Central memory CD8-positive, alpha-beta T cell (primary cell): ENCODE measurements around the gene SLC16A6.
"Not testable (repeated sequence)": the region's sequence is repeated elsewhere in the genome, so short reads cannot be mapped to it uniquely, and the experiment has no call there.

Experiments
- ATAC-seq: fragments of 150-1000 bp; cut with Tn5 transposase; replicated peaks from 2 replicates; pipeline ENCODE4 v1.10.0; 2022; ENCODE audit warnings: mild to moderate bottlenecking, moderate FRiP score, moderate number of reproducible peaks; ENCODE audit not compliant: poor library complexity, severe bottlenecking; ENCODE audit errors: extremely low read depth
- DNase-seq, 2 donors: peaks; one replicate each; pipeline ENCODE4 v3.0.0; 2021; ENCODE audit warnings: low spot score in 2 of 2
- H3K27ac Mint-ChIP-seq: one replicate; pipeline ENCODE4 v1.8.0; 2022; ENCODE audit warnings: low read depth, mild to moderate bottlenecking, moderate library complexity, mixed read lengths
- H3K27me3 Mint-ChIP-seq: one replicate; pipeline ENCODE4 v1.8.0; 2022; ENCODE audit warnings: mixed read lengths
- H3K36me3 Mint-ChIP-seq: one replicate; pipeline ENCODE4 v1.8.0; 2022; ENCODE audit warnings: mild to moderate bottlenecking, moderate library complexity, mixed read lengths; ENCODE audit not compliant: insufficient read depth
- H3K4me1 Mint-ChIP-seq: one replicate; pipeline ENCODE4 v1.8.0; 2022; ENCODE audit warnings: mixed read lengths
- H3K4me3 Mint-ChIP-seq: one replicate; pipeline ENCODE4 v1.8.0; 2022; ENCODE audit warnings: mild to moderate bottlenecking, moderate library complexity, mixed read lengths
- H3K9me3 Mint-ChIP-seq: one replicate; pipeline ENCODE4 v1.8.0; 2022; ENCODE audit warnings: mixed read lengths

Gene SLC16A6

DNA sequence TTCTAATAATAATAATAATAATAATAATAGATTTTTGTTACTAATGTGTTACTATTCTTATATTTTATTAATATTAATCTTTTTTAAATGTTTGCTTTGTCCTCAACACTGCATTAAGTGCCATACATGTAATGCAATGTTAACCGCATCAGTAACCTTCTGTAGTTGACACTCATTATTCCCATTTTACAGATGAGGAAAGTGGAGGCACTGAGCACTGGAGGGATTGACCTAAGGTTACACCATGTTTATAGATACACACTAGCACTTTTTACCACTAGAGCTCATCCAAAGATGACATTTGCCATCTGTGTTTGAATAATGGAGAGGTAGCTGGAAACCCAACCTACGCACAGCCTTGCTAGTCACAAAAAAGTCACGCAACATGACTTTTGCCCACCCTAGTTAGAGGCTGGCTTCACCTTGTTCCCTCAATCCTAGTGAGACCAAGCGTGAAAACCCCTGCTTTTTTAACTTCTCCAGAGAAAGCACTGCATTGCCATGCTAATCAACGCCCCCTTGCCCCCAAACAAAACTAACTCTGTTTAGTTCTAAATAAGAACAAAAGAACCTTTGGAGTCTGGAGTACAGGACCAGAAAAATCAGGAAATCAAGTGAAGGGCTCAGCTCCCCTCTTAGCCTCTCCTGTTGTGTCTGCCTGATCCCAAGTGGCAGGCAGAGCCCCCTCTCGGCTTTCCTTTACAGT is 2.7 kb upstream of the SLC16A6 start:
- H3K27me3 Mint-ChIP-seq = no peaks in the 10 kb centered on the region
- H3K9me3 Mint-ChIP-seq = no peaks in the 10 kb centered on the region
- no peak overlapping the region for H3K27ac Mint-ChIP-seq
- peaks cover 26% of the 10 kb centered on the region for H3K36me3 Mint-ChIP-seq
- no peak overlapping the region for H3K4me3 Mint-ChIP-seq
- DNase-seq = no peak
- no peak for ATAC-seq
- H3K4me1 Mint-ChIP-seq = peaks cover 56% of the 10 kb centered on the region

GRCh38 chr17:68292689-68293040 is 1.7 kb upstream of the SLC16A6 start:
- ATAC-seq (no peak), DNase-seq (no peak)
- Mint-ChIP-seq H3K27ac (peak overlapping the region; percentile 91), H3K4me3 (peak overlapping the region; percentile 99), H3K9me3 (no peaks in the 10 kb centered on the region), H3K36me3 (peaks cover 26% of the 10 kb centered on the region), H3K4me1 (peaks cover 63% of the 10 kb centered on the region), H3K27me3 (no peaks in the 10 kb centered on the region)

GRCh38 chr17:68291836-68292688 is 1.1 kb upstream of the SLC16A6 start:
- Mint-ChIP-seq H3K27ac (peak overlapping the region; percentile 91), H3K9me3 (no peaks in the 10 kb centered on the region), H3K36me3 (peaks cover 24% of the 10 kb centered on the region), H3K27me3 (no peaks in the 10 kb centered on the region), H3K4me1 (peaks cover 64% of the 10 kb centered on the region), H3K4me3 (peak overlapping the region; percentile 99)
- ATAC-seq (peak; percentile 73), DNase-seq (peak; percentile 86 to 97)

DNA sequence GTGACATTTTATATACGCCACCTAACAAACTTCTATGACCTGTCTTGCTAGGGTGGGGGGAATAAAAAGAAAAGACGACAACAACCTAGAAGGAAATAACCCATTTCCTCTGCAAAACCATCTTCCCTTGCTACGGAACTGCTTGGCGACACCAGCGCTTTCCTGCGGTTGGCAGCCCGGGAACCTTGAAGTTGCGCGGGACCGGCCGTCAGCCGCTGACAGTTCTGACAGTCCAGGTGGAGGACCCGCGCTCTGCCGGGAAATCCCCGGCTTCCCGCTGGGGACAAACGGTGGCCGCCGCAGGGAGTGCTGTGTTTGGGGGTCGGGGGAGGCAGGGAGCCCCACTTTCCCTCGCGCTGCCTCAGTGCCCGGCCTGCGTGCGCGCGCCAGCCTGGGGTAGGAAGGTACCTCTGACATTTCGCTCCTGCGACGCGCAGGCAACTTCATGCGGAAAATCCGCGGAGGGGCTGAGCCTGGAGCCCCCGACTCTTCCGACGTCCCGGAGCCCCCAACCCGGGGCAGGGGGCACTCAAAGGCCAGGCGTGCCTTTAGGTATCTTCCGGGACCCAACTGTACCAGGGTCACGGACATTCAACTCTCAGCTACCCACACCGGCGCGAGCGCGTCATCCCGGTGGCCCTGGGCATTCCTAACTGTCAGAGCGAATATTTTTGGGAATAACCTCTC is 516 bp downstream of the SLC16A6 start:
- ATAC-seq = peak; percentile 5

GRCh38 chr17:68289936-68290267 is 1.0 kb downstream of the SLC16A6 start:
- peak overlapping the region; percentile 99 for H3K4me3 Mint-ChIP-seq
- no peaks in the 10 kb centered on the region for H3K9me3 Mint-ChIP-seq
- H3K27ac Mint-ChIP-seq = peak overlapping the region; percentile 99
- H3K36me3 Mint-ChIP-seq = peaks cover 21% of the 10 kb centered on the region
- H3K27me3 Mint-ChIP-seq = no peaks in the 10 kb centered on the region
- no peak for ATAC-seq
- no peak for DNase-seq
- peaks cover 58% of the 10 kb centered on the region for H3K4me1 Mint-ChIP-seq

More for the DNA sequence above, 516 bp downstream of the SLC16A6 start:
- peaks cover 21% of the 10 kb centered on the region for H3K36me3 Mint-ChIP-seq
- peak overlapping the region; percentile 99 for H3K27ac Mint-ChIP-seq
- peak overlapping the region; percentile 99 for H3K4me3 Mint-ChIP-seq
- peak; percentile 45 to 67 for DNase-seq
- H3K27me3 Mint-ChIP-seq = no peaks in the 10 kb centered on the region
- H3K9me3 Mint-ChIP-seq = no peaks in the 10 kb centered on the region
- H3K4me1 Mint-ChIP-seq = peaks cover 60% of the 10 kb centered on the region

- Mint-ChIP-seq H3K4me3 (peak overlapping the region; percentile 99), H3K27ac (peak overlapping the region; percentile 99), H3K4me1 (peaks cover 54% of the 10 kb centered on the region), H3K9me3 (no peaks in the 10 kb centered on the region), H3K36me3 (peaks cover 21% of the 10 kb centered on the region), H3K27me3 (no peaks in the 10 kb centered on the region)
- ATAC-seq (no peak), DNase-seq (no peak)
Observed at GRCh38 chr17:68289473-68289872, 1.5 kb downstream of the SLC16A6 start.

- Mint-ChIP-seq H3K27me3 (no peaks in the 10 kb centered on the region), H3K4me1 (peaks cover 54% of the 10 kb centered on the region), H3K9me3 (no peaks in the 10 kb centered on the region), H3K27ac (peak overlapping the region; percentile 71), H3K36me3 (peaks cover 23% of the 10 kb centered on the region), H3K4me3 (peak overlapping the region; percentile 99)
- DNase-seq (no peak), ATAC-seq (no peak)
Observed at GRCh38 chr17:68288804-68289203, 2.1 kb downstream of the SLC16A6 start.

DNA sequence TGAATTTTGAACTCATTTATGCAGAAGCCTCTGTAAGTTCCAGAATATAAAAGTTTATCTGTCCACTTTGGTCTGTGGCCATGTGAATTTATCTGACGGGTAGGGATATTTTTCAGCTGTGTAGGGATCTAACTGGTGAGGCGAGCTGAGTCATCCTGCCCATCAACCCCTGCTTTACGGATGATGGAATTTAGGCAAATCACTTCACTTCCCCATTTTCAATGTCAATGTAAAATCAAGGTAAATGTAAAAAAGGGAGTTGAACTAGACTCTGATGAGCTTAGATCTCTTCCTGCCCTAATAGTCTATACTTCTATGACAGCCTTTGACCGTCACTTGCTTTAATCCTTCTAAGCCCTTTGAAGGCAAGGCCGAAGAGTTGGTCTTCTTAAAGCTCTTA is 2.6 kb downstream of the SLC16A6 start:
- Mint-ChIP-seq H3K4me1 (peaks cover 54% of the 10 kb centered on the region), H3K4me3 (peak overlapping the region; percentile 99)

DNA sequence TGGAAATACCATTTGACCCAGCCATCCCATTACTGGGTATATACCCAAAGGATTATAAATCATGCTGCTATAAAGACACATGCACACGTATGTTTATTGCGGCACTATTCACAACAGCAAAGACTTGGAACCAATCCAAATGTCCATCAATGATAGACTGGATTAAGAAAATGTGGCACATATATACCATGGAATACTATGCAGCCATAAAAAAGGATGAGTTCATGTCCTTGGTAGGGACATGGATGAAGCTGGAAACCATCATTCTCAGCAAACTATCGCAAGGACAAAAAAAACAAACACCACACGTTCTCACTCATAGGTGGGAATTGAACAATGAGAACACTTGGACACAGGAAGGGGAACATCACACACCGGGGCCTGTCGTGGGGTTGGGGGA is 9.0 kb downstream of the SLC16A6 start:
- peaks cover 15% of the 10 kb centered on the region for H3K4me1 Mint-ChIP-seq
- H3K9me3 Mint-ChIP-seq, DNase-seq, H3K4me3 Mint-ChIP-seq, ATAC-seq, H3K27me3 Mint-ChIP-seq: not testable (repeated sequence)
- peak overlapping the region; percentile 53 for H3K27ac Mint-ChIP-seq
- H3K36me3 Mint-ChIP-seq = peaks cover 32% of the 10 kb centered on the region

More for the DNA sequence above, 2.6 kb downstream of the SLC16A6 start:
- no peaks in the 10 kb centered on the region for H3K9me3 Mint-ChIP-seq
- ATAC-seq = no peak
- peaks cover 23% of the 10 kb centered on the region for H3K36me3 Mint-ChIP-seq
- DNase-seq = no peak
- H3K27me3 Mint-ChIP-seq = no peaks in the 10 kb centered on the region
- H3K27ac Mint-ChIP-seq = peak overlapping the region; percentile 71

- ATAC-seq (no peak), DNase-seq (no peak)
- Mint-ChIP-seq H3K9me3 (no peaks in the 10 kb centered on the region), H3K27me3 (no peaks in the 10 kb centered on the region), H3K27ac (no peak overlapping the region), H3K4me1 (peaks cover 8% of the 10 kb centered on the region), H3K4me3 (no peak overlapping the region), H3K36me3 (peaks cover 48% of the 10 kb centered on the region)
Observed at GRCh38 chr17:68277807-68278206, 13.1 kb downstream of the SLC16A6 start.

DNA sequence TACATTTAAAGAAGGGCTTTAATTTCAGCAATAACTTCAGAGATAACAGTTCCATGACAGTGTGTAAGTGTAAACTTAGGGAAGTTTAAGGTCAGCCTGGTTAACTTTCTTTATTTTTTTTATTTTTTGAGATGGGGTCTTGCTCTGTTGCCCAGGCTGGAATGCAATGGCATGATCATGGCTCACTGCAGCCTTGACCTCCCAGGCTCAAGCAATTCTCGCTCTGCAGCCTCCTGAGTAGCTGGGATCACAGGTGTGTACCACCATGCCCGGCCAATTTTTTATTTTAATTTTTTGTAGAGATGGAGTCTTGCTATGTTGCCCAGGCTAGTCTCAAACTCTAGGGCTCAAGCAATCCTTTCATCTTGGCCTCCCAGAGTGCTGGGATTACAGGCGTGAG is 14.6 kb downstream of the SLC16A6 start:
- not testable (repeated sequence) for DNase-seq, ATAC-seq, H3K27ac Mint-ChIP-seq, H3K27me3 Mint-ChIP-seq, H3K9me3 Mint-ChIP-seq, H3K4me3 Mint-ChIP-seq
- Mint-ChIP-seq H3K36me3 (peaks cover 55% of the 10 kb centered on the region), H3K4me1 (peaks cover 11% of the 10 kb centered on the region)

GRCh38 chr17:68273722-68274121 is 17.2 kb downstream of the SLC16A6 start:
- H3K9me3 Mint-ChIP-seq = no peaks in the 10 kb centered on the region
- DNase-seq = no peak
- peaks cover 57% of the 10 kb centered on the region for H3K36me3 Mint-ChIP-seq
- H3K27me3 Mint-ChIP-seq = no peaks in the 10 kb centered on the region
- no peak overlapping the region for H3K27ac Mint-ChIP-seq
- peaks cover 5% of the 10 kb centered on the region for H3K4me1 Mint-ChIP-seq
- no peak overlapping the region for H3K4me3 Mint-ChIP-seq
- ATAC-seq = no peak
